B cell (primary cell): Measurements from ENCODE around the gene OTOF. TPM values are rescaled to one million over a fixed set of nuclear protein-coding genes. Genes with fewer than 3 reads are reported as not detected.

Experiments used
- ATAC-seq: fragments of 200-7000 bp; cut with Tn5 transposase; one replicate; pipeline ENCODE4 v1.10.0; 2021; ENCODE audit warnings: low read depth, mild to moderate bottlenecking, moderate number of reproducible peaks, moderate library complexity
- CTCF ChIA-PET: fragments of 350-600 bp; sonication (Branson Sonifier 250); formaldehyde crosslinking; loops from one replicate; lab custom pipeline; 2021; ENCODE audit warnings: antibody characterized with exemption, inconsistent platforms; lab: Charles Lee
- POLR2A ChIA-PET: fragments of 350-600 bp; sonication (Branson Sonifier 250); formaldehyde crosslinking; loops from one replicate; lab custom pipeline; 2021; ENCODE audit warnings: antibody characterized with exemption; lab: Charles Lee
- DNase-seq: peaks from one replicate; pipeline ENCODE4 v3.0.0; 2013
- H2AFZ ChIP-seq: 2 replicates; pipeline ENCODE4 v1.6.1; 2012; ENCODE audit warnings: mild to moderate bottlenecking, low read depth, low read length; ENCODE audit not compliant: insufficient read depth, poor library complexity, severe bottlenecking
- H3K27ac ChIP-seq, 2 donors: 1 replicate in 1 of 2; 2 replicates in 1 of 2; pipeline ENCODE4 v1.5.1; 2012 to 2013; ENCODE audit warnings: low read length in 2 of 2, mild to moderate bottlenecking in 2 of 2, moderate library complexity in 1 of 2
- H3K27me3 ChIP-seq, 4 experiments: fragments of 200-600 bp in 1 of 4; sonication (generic) in 1 of 4; replicated peaks in 1 of 4; 1 replicate in 2 of 4; 2 replicates in 2 of 4; pipeline versions ENCODE4 v1.6.1 to v1.7.0; 2013 to 2016; ENCODE audit warnings: low read length in 3 of 4, mild to moderate bottlenecking in 2 of 4, mixed read lengths in 1 of 4, moderate library complexity in 1 of 4; ENCODE audit not compliant: insufficient read depth in 4 of 4, control insufficient read depth in 3 of 4; ENCODE audit errors: control extremely low read depth in 1 of 4
- H3K36me3 ChIP-seq, 2 experiments: replicated peaks in 1 of 2; 1 replicate in 1 of 2; 2 replicates in 1 of 2; pipeline versions ENCODE4 v1.6.1 to v1.7.1; 2013; ENCODE audit warnings: low read length in 1 of 2; ENCODE audit not compliant: insufficient read depth in 2 of 2, control insufficient read depth in 1 of 2; ENCODE audit errors: control extremely low read depth in 1 of 2, extremely low read depth in 1 of 2
- H3K4me1 ChIP-seq, 2 donors: fragments of 200-600 bp in 1 of 2; sonication (generic) in 1 of 2; 1 replicate in 1 of 2; 2 replicates in 1 of 2; pipeline versions ENCODE4 v1.5.1 to v1.6.1; 2013 to 2017; ENCODE audit warnings: low read length in 2 of 2; ENCODE audit not compliant: control insufficient read depth in 2 of 2, insufficient read depth in 2 of 2
- H3K4me2 ChIP-seq: replicated peaks from 2 replicates; pipeline ENCODE3; 2012; ENCODE audit warnings: mild to moderate bottlenecking, low read depth, low read length; ENCODE audit not compliant: poor library complexity, severe bottlenecking
- H3K4me3 ChIP-seq, 5 experiments: fragments of 200-600 bp in 1 of 5; sonication (generic) in 1 of 5; 1 replicate in 3 of 5; 2 replicates in 2 of 5; pipeline versions ENCODE4 v1.5.1 to v1.7.0; 2011 to 2016; ENCODE audit warnings: low read length in 4 of 5, mild to moderate bottlenecking in 4 of 5, low read depth in 2 of 5, control low read depth in 1 of 5, moderate library complexity in 1 of 5; ENCODE audit not compliant: insufficient read depth in 1 of 5; ENCODE audit errors: control extremely low read depth in 1 of 5, extremely low read depth in 1 of 5
- H3K79me2 ChIP-seq: fragments of 200-600 bp; sonication (generic); one replicate; pipeline ENCODE4 v1.6.0; 2016; ENCODE audit warnings: low read length; ENCODE audit not compliant: control insufficient read depth, insufficient read depth
- H3K9ac ChIP-seq: fragments of 200-600 bp; sonication (generic); 2 replicates; pipeline ENCODE4 v1.6.1; 2017; ENCODE audit warnings: mild to moderate bottlenecking, low read length, moderate library complexity
- H3K9me3 ChIP-seq, 3 donors: one replicate each; pipeline versions ENCODE4 v1.6.1 to v1.7.1; 2013; ENCODE audit warnings: low read length in 2 of 3; ENCODE audit not compliant: control insufficient read depth in 2 of 3, insufficient read depth in 1 of 3; ENCODE audit errors: control extremely low read depth in 1 of 3
- H4K20me1 ChIP-seq: 2 replicates; pipeline ENCODE4 v1.6.0; 2012; ENCODE audit warnings: mild to moderate bottlenecking, low read length; ENCODE audit not compliant: insufficient read depth, control insufficient read depth, poor library complexity, severe bottlenecking
- H3K27ac Mint-ChIP-seq: one replicate; pipeline ENCODE4 v1.8.0; 2021; ENCODE audit warnings: mixed read lengths
- H3K27me3 Mint-ChIP-seq: one replicate; pipeline ENCODE4 v1.8.0; 2021; ENCODE audit warnings: mixed read lengths
- H3K4me1 Mint-ChIP-seq: one replicate; pipeline ENCODE4 v1.8.0; 2021; ENCODE audit warnings: mixed read lengths
- H3K4me3 Mint-ChIP-seq: one replicate; pipeline ENCODE4 v1.8.0; 2021; ENCODE audit warnings: mixed read lengths
- H3K9me3 Mint-ChIP-seq: one replicate; pipeline ENCODE4 v1.8.0; 2022; ENCODE audit warnings: mixed read lengths; ENCODE audit not compliant: insufficient read depth
- EZH2 ChIP-seq: IDR thresholded peaks from 2 replicates; pipeline ENCODE4 v1.6.1; 2012; ENCODE audit warnings: borderline replicate concordance, low read depth, mild to moderate bottlenecking, moderate library complexity, low read length; ENCODE audit not compliant: insufficient read depth, poor library complexity, severe bottlenecking
- WGBS: methylation state at CpG from one replicate; pipeline ENCODE4 v1.1.5; 2013; ENCODE audit warnings: missing lambda C conversion rate; ENCODE audit not compliant: insufficient coverage; 5-methylcytosine and 5-hydroxymethylcytosine counted together
- intact Hi-C: fragments of 100-400 bp; cut with micrococcal nuclease; formaldehyde crosslinking; loops from one replicate; pipeline ENCODE4 v1.10.0; 2022
- polyA plus RNA-seq: library from polyadenylated mRNA; depleted of rRNA; stranded (reverse); fragments of >200 nt; gene quantifications from 2 replicates; pipeline ENCODE4 v1.2.3, GENCODE V29; 2012
- total RNA-seq, 2 donors: library from RNA; stranded (reverse); fragments of 120-200 nt in 1 of 2; gene quantifications; 1 replicate in 1 of 2; 2 replicates in 1 of 2; pipeline versions ENCODE4 v1.2.3 to v1.2.4, GENCODE V29; 2013 to 2022
- TF ChIP-seq, protein P1 (sequence below): fragments of 200-600 bp; IDR thresholded peaks from one replicate; pipeline ENCODE4 v1.8.0; 2022; ENCODE audit warnings: antibody characterized with exemption, mild to moderate bottlenecking

Gene OTOF
- total and polyA plus RNA-seq, 2 donors (not counting 1 experiment from before 2014, with no cell fraction given) = not detected

DNA sequence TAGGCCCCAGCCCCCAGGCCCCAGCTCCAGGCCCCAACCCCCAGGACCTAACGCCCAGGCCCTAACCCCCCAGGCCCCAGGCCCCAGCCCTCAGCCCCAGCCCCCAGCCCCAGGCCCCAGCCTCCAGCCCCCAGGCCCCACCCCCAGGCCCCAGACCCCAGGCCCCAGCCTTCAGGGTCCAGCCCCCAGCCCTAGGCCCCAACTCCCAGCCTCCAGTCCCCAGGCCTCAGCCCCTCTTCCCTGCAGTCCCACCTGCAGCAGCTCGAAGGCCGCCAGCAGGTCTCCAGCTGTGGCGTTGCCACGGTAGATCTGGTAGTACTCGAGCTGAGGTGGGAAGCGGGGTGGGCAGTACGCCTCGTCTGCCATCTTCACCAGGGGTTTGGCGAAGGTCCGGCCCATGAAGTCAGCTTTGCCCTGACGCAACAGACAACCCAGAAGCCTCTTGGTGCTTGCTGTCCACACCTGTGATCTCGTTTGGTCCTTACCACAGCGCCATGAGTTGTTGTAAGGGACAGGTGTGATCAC is 3.6 kb downstream of the OTOF start:
- peaks cover 0 to 23% (median 4%) of the 10 kb centered on the region in 3 donors for H3K9me3 ChIP-seq
- TF ChIP-seq, protein P1, sequence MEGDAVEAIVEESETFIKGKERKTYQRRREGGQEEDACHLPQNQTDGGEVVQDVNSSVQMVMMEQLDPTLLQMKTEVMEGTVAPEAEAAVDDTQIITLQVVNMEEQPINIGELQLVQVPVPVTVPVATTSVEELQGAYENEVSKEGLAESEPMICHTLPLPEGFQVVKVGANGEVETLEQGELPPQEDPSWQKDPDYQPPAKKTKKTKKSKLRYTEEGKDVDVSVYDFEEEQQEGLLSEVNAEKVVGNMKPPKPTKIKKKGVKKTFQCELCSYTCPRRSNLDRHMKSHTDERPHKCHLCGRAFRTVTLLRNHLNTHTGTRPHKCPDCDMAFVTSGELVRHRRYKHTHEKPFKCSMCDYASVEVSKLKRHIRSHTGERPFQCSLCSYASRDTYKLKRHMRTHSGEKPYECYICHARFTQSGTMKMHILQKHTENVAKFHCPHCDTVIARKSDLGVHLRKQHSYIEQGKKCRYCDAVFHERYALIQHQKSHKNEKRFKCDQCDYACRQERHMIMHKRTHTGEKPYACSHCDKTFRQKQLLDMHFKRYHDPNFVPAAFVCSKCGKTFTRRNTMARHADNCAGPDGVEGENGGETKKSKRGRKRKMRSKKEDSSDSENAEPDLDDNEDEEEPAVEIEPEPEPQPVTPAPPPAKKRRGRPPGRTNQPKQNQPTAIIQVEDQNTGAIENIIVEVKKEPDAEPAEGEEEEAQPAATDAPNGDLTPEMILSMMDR = no peak
- TF ChIP-seq EZH2 = no peak

DNA sequence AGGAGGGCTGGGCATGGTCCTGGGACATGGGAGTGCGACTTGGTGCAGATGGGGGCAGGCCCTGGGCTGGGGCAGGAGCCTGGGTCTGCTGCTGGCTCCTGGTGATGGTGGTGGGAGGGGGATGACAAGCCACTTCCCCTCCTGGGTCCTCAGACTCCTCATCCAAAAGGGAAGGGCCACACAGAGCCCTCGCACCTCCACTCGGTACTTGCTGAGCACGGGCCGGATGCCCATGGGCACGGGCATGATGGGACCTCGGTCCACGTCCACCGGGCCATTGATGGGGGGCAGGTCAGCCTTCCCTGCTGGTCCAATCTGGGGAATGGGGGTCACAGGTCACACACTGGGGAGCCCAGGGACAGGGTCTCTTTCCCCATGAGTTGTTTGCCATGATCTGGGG is 4.1 kb downstream of the OTOF start:
- WGBS = 97% methylated on average over 9 of the region's 9 CpGs
- Histone ChIP-seq H3K4me3 (no peak overlapping the region), H3K79me2 (no peaks in the 10 kb centered on the region), H3K27ac (no peak overlapping the region), H3K9me3 (peaks cover 0 to 27% (median 8%) of the 10 kb centered on the region in 3 donors), H4K20me1 (no peaks in the 10 kb centered on the region), H3K4me2 (no peak overlapping the region), H2AFZ (no peak overlapping the region), H3K27me3 (peaks cover 0 to 3% (median 0%) of the 10 kb centered on the region in 4 experiments), H3K36me3 (no peaks in the 10 kb centered on the region), H3K4me1 (no peaks in the 10 kb centered on the region), H3K9ac (no peak overlapping the region)
- Mint-ChIP-seq H3K4me3 (no peak overlapping the region), H3K4me1 (peaks cover 3% of the 10 kb centered on the region), H3K9me3 (peaks cover 8% of the 10 kb centered on the region), H3K27ac (no peak overlapping the region), H3K27me3 (peaks cover 7% of the 10 kb centered on the region)
- ATAC-seq (no peak), DNase-seq (no peak)
- POLR2A ChIA-PET = no interaction called here
- TF ChIP-seq, protein P1 = no peak
- TF ChIP-seq EZH2 = no peak
- CTCF ChIA-PET = no interaction called here
- intact Hi-C loops = no loop called here

More for the DNA sequence above, 3.6 kb downstream of the OTOF start:
- no peak for ATAC-seq
- Histone ChIP-seq H2AFZ (no peak overlapping the region), H3K9ac (no peak overlapping the region), H3K4me3 (no peak overlapping the region), H3K4me1 (no peaks in the 10 kb centered on the region), H3K79me2 (no peaks in the 10 kb centered on the region), H3K27ac (no peak overlapping the region), H4K20me1 (no peaks in the 10 kb centered on the region), H3K27me3 (peaks cover 0 to 3% (median 0%) of the 10 kb centered on the region in 4 experiments), H3K4me2 (no peak overlapping the region), H3K36me3 (no peaks in the 10 kb centered on the region)
- CTCF ChIA-PET = no interaction called here
- Mint-ChIP-seq H3K27me3 (peaks cover 7% of the 10 kb centered on the region), H3K9me3 (peaks cover 6% of the 10 kb centered on the region), H3K27ac (no peak overlapping the region), H3K4me1 (peaks cover 3% of the 10 kb centered on the region), H3K4me3 (no peak overlapping the region)
- POLR2A ChIA-PET = no interaction called here
- 95% methylated on average over 13 of the region's 14 CpGs for WGBS
- intact Hi-C loops = no loop called here
- DNase-seq = no peak
